Brain microvascular endothelial cell (primary cell): ENCODE data around the gene RAB3B.

ENCODE experiments used
- DNase-seq: peaks from one replicate; pipeline ENCODE4 v3.0.0-alpha.2; 2020
- H3K27ac ChIP-seq: fragments of 250-450 bp; sonication (Bioruptor Pico); 2 replicates; pipeline ENCODE4 v1.5.1; 2020; ENCODE audit warnings: mild to moderate bottlenecking, moderate library complexity
- H3K27me3 ChIP-seq: fragments of 250-450 bp; sonication (Bioruptor Pico); replicated peaks from 2 replicates; pipeline ENCODE4 v1.5.1; 2020; ENCODE audit warnings: mild to moderate bottlenecking
- H3K36me3 ChIP-seq: fragments of 250-450 bp; sonication (Bioruptor Pico); replicated peaks from 2 replicates; pipeline ENCODE4 v1.5.1; 2020; ENCODE audit warnings: mild to moderate bottlenecking
- H3K4me3 ChIP-seq: 2 replicates; pipeline ENCODE4 v1.5.1; 2011; ENCODE audit warnings: low read depth, mild to moderate bottlenecking, control low read depth, low read length, moderate library complexity
- CTCF ChIP-seq: IDR thresholded peaks from 2 replicates; pipeline ENCODE4 v1.5.1; 2011; ENCODE audit warnings: low read depth, mild to moderate bottlenecking, moderate library complexity, low read length, control low read depth, inconsistent platforms; ENCODE audit errors: missing control alignments
- in situ Hi-C: cut with HindIII; loops from 2 replicates; pipeline ENCODE4 v1.10.0; 2017; ENCODE audit warnings: low sequenced_read_pairs, low pct_ligation_motif_present

The RAB3B gene

DNA sequence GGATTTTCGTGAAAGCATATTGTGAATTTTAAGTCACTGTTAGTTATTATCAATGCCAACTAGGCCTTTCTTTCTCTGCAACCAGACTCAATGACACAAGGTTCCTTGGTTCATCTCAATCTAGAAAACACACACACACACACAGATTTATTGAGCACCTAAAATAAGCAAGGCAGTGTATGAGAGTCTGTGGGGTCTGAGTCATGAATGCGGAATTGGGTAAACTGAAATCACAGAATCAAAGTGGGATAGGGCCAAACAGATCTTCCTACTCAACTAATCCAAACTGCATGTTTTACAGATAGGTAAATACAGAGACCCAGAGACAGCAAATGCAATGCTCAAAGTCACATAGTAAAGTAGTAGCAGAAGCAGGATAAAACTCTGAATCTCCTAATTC, 63.5 kb downstream of the RAB3B start:
- no peak overlapping the region for H3K27ac ChIP-seq
- no peaks in the 10 kb centered on the region for H3K27me3 ChIP-seq
- no peak overlapping the region for H3K4me3 ChIP-seq
- in situ Hi-C loops: no loop called here
- peak; percentile 8 for DNase-seq
- no peaks in the 10 kb centered on the region for H3K36me3 ChIP-seq
- no peak for TF ChIP-seq CTCF

DNA sequence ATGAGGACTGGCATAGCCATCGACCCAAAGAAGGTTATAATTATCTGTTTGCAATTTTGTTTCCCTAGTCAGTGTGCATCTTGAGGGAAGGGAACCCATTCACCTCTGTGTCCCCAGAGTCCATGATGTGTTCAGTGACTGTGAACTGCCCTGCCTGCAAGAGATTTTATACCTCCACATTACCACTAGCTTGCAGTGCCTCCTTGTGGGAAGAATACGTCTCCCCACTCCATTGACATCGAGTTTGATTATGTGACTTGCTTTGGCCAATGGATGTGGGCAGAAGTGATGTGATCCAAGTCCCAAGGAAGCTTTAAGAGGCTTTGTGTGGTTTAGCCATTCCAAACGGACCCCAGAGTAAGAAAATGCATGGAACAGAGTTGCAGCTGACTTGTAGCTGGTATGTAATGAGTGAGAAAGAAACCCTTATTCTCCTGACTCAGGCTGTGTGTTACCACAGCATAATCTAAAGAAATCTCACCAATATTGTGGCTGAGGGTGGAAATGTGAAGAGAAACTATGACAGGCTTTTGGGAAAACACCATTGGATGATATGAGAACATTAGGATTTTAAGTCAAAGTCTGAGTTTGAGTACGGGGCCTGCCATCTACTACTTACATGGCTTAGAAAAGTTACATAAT, 64.2 kb downstream of the RAB3B start:
- no peak overlapping the region for H3K27ac ChIP-seq
- no peaks in the 10 kb centered on the region for H3K36me3 ChIP-seq
- peak; percentile 58 for DNase-seq
- peak; percentile 68 for TF ChIP-seq CTCF
- in situ Hi-C loops: no loop called here
- H3K4me3 ChIP-seq: no peak overlapping the region
- no peaks in the 10 kb centered on the region for H3K27me3 ChIP-seq

DNA sequence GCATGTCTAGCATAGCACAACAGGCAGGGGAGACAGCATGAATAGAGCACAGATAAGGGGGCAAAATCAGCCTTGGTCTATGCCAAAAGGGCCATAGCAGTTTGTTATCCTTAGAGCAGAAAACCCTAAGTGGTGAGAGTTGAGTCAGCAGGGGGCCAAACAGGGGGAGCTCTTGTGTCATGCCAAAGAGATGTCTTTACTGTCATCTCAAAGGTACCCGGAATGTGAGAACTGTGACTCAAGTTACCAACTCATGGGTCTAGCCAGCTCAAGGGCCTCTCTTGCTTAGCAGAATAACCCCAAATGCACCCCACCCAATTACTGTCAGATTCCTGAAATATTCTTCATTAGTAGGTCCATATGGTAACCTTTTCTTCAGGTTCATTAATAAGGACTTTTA, 66.0 kb downstream of the RAB3B start:
- peak; percentile 56 for DNase-seq
- no peak for TF ChIP-seq CTCF
- no peaks in the 10 kb centered on the region for H3K27me3 ChIP-seq
- no peak overlapping the region for H3K4me3 ChIP-seq
- in situ Hi-C loops: no loop called here
- H3K36me3 ChIP-seq: no peaks in the 10 kb centered on the region
- no peak overlapping the region for H3K27ac ChIP-seq

DNA sequence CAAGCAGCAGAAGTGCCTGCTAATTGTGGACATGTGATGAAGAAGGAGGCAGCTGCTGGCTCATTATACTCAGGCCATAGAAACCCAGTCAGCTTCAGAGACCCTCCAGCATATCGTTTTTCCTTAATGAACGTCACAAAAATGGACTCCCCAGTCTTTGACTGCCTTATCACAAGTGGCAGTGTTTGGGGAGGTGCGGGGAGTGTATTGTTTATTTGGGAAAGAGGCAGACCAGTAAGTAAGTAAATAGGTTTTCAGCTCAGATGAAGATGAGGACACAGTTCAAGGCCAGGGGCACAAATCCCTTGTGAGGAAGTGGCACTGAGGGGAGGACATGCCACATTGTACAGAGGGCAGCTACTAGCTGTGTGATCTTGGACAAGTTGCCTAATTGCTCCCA, 68.5 kb downstream of the RAB3B start:
- no peaks in the 10 kb centered on the region for H3K36me3 ChIP-seq
- no peak for TF ChIP-seq CTCF
- DNase-seq: no peak
- no peak overlapping the region for H3K27ac ChIP-seq
- no peaks in the 10 kb centered on the region for H3K27me3 ChIP-seq
- in situ Hi-C loops: no loop called here
- no peak overlapping the region for H3K4me3 ChIP-seq

- Histone ChIP-seq H3K27me3 (no peaks in the 10 kb centered on the region), H3K4me3 (no peak overlapping the region), H3K36me3 (no peaks in the 10 kb centered on the region), H3K27ac (no peak overlapping the region)
- in situ Hi-C loops: no loop called here
- DNase-seq: no peak
- no peak for TF ChIP-seq CTCF
These were observed 70.4 kb downstream of the RAB3B start for GRCh38 chr1:51920130-51920529.

- Histone ChIP-seq H3K27ac (no peak overlapping the region), H3K27me3 (no peaks in the 10 kb centered on the region), H3K36me3 (no peaks in the 10 kb centered on the region), H3K4me3 (no peak overlapping the region)
- TF ChIP-seq CTCF: no peak
- in situ Hi-C loops: no loop called here
- no peak for DNase-seq
These were observed 70.8 kb downstream of the RAB3B start for GRCh38 chr1:51919684-51920083.
